ENCODE measurements around the gene CBX4. TPM values are rescaled to one million over a fixed set of nuclear protein-coding genes. Genes with fewer than 3 reads are reported as not detected.

Gene CBX4
- total RNA-seq, 6 experiments from 2014 or later = 18.2 to 20.2 (median 19.3) TPM

GRCh38 chr17:79818026-79818758, 21.0 kb downstream of the CBX4 start:
- Mint-ChIP-seq H3K36me3 (ENCODE audit: low read depth) (no peaks in the 10 kb centered on the region), H3K27ac (no peak overlapping the region), H3K27me3 (ENCODE audit: insufficient read depth) (peaks cover 66% of the 10 kb centered on the region), H3K4me3 (no peak overlapping the region), H3K9me3 (no peaks in the 10 kb centered on the region), H3K4me1 (ENCODE audit: low read depth) (no peaks in the 10 kb centered on the region)
- TF ChIP-seq CTCF (IDR thresholded peaks at IDR 0.05) = no peak
- DNase-seq = no peak

GRCh38 chr17:79815836-79816461, 23.3 kb downstream of the CBX4 start:
- Mint-ChIP-seq H3K9me3 (no peaks in the 10 kb centered on the region), H3K36me3 (ENCODE audit: low read depth) (no peaks in the 10 kb centered on the region), H3K4me1 (ENCODE audit: low read depth) (peaks cover 7% of the 10 kb centered on the region), H3K27ac (no peak overlapping the region), H3K4me3 (no peak overlapping the region), H3K27me3 (ENCODE audit: insufficient read depth) (peaks cover 63% of the 10 kb centered on the region)
- no peak for DNase-seq
- no peak for TF ChIP-seq CTCF (IDR thresholded peaks at IDR 0.05)

- peaks cover 58% of the 10 kb centered on the region for H3K27me3 Mint-ChIP-seq (ENCODE audit: insufficient read depth)
- no peaks in the 10 kb centered on the region for H3K9me3 Mint-ChIP-seq
- H3K4me1 Mint-ChIP-seq (ENCODE audit: low read depth) = peaks cover 7% of the 10 kb centered on the region
- H3K4me3 Mint-ChIP-seq = no peak overlapping the region
- no peak for TF ChIP-seq CTCF (IDR thresholded peaks at IDR 0.05)
- H3K36me3 Mint-ChIP-seq (ENCODE audit: low read depth) = no peaks in the 10 kb centered on the region
- no peak overlapping the region for H3K27ac Mint-ChIP-seq
- DNase-seq = no peak
Observed at GRCh38 chr17:79814974-79815835, 24.0 kb downstream of the CBX4 start.

- DNase-seq = no peak
- Mint-ChIP-seq H3K27me3 (ENCODE audit: insufficient read depth) (peaks cover 53% of the 10 kb centered on the region), H3K36me3 (ENCODE audit: low read depth) (no peaks in the 10 kb centered on the region), H3K27ac (no peak overlapping the region), H3K9me3 (no peaks in the 10 kb centered on the region), H3K4me1 (ENCODE audit: low read depth) (peaks cover 7% of the 10 kb centered on the region), H3K4me3 (no peak overlapping the region)
- no peak for TF ChIP-seq CTCF (IDR thresholded peaks at IDR 0.05)
Observed at GRCh38 chr17:79814127-79814973, 24.9 kb downstream of the CBX4 start.

Measured in HFFc6 (cell line).